Endothelial cell of umbilical vein (primary cell): Measurements from ENCODE around the gene UBR4. TPM values are rescaled to one million over a fixed set of nuclear protein-coding genes. Genes with fewer than 3 reads are reported as not detected.

ENCODE experiments used
- BruUV-seq: library from RNA; stranded (reverse); fragments of 400-500 nt; replicated peaks from 2 replicates; lab custom pipeline; 2021; lab: Mats Ljungman, UMichigan
- CTCF ChIA-PET: fragments of 300-600, 350-600 bp; sonication (Branson Sonifier 250); formaldehyde crosslinking; loops from one replicate; lab custom pipeline; 2021; ENCODE audit warnings: antibody characterized with exemption, inconsistent platforms; lab: Charles Lee
- POLR2A ChIA-PET: fragments of 300-600, 350-600 bp; sonication (Branson Sonifier 250); formaldehyde crosslinking; loops from one replicate; lab custom pipeline; 2021; ENCODE audit warnings: antibody characterized with exemption, inconsistent platforms; lab: Charles Lee
- DNase-seq: peaks from one replicate; pipeline ENCODE4 v3.0.0-alpha.2; 2011; ENCODE audit warnings: low read depth, low spot score
- FAIRE-seq: peaks from 2 replicates; lab custom pipeline; 2011; peaks lifted over from hg19 to GRCh38; lab: Jason Lieb, UNC
- H2AFZ ChIP-seq: 2 replicates; pipeline ENCODE4 v1.6.0; 2012; ENCODE audit warnings: low read depth, low read length, control low read depth, inconsistent platforms
- H3K27ac ChIP-seq: 2 replicates; pipeline ENCODE4 v1.5.1; 2011; ENCODE audit warnings: low read depth, mild to moderate bottlenecking, control low read depth, low read length, moderate library complexity; ENCODE audit not compliant: insufficient read depth
- H3K27me3 ChIP-seq, 2 experiments: 2 replicates each; pipeline versions ENCODE4 v1.6.0 to v1.6.1; 2011; ENCODE audit warnings: low read length in 2 of 2, mixed read lengths in 1 of 2; ENCODE audit not compliant: control insufficient read depth in 2 of 2, insufficient read depth in 2 of 2
- H3K36me3 ChIP-seq, 2 experiments: 2 replicates in 1 of 2; 3 replicates in 1 of 2; pipeline ENCODE4 v1.5.1; 2011; ENCODE audit warnings: low read length in 2 of 2, mild to moderate bottlenecking in 1 of 2, moderate library complexity in 1 of 2; ENCODE audit not compliant: control insufficient read depth in 2 of 2, insufficient read depth in 2 of 2; ENCODE audit errors: extremely low read depth in 1 of 2
- H3K4me1 ChIP-seq: 3 replicates; pipeline ENCODE4 v1.5.1; 2011; ENCODE audit warnings: mild to moderate bottlenecking, low read length; ENCODE audit not compliant: control insufficient read depth, insufficient read depth; ENCODE audit errors: extremely low read depth
- H3K4me2 ChIP-seq: 2 replicates; pipeline ENCODE4 v1.6.1; 2011; ENCODE audit warnings: low read length, control low read depth, mixed read lengths; ENCODE audit not compliant: insufficient read depth
- H3K4me3 ChIP-seq, 3 experiments: fragments of 200-600 bp in 1 of 3; sonication (generic), shearing (Covaris generic) in 1 of 3; replicated peaks in 1 of 3; 2 replicates each; pipeline ENCODE4 v1.5.1; 2011 to 2016; ENCODE audit warnings: control low read depth in 3 of 3, low read length in 3 of 3, mild to moderate bottlenecking in 2 of 3, inconsistent platforms in 1 of 3, low read depth in 1 of 3, moderate library complexity in 1 of 3; ENCODE audit not compliant: insufficient read depth in 1 of 3
- H3K79me2 ChIP-seq: 2 replicates; pipeline ENCODE4 v1.6.0; 2012; ENCODE audit warnings: low read length, inconsistent platforms; ENCODE audit not compliant: control insufficient read depth, insufficient read depth
- H3K9ac ChIP-seq: replicated peaks from 2 replicates; pipeline ENCODE3; 2011; ENCODE audit warnings: low read length, control low read depth; ENCODE audit not compliant: insufficient read depth; ENCODE audit errors: extremely low read depth
- H3K9me1 ChIP-seq: replicated peaks from 3 replicates; pipeline ENCODE4 v1.6.0; 2011; ENCODE audit warnings: mild to moderate bottlenecking, low read length; ENCODE audit not compliant: control insufficient read depth, insufficient read depth; ENCODE audit errors: extremely low read depth
- H3K9me3 ChIP-seq: replicated peaks from 2 replicates; pipeline ENCODE4 v1.5.1; 2012; ENCODE audit warnings: low read length, inconsistent platforms; ENCODE audit not compliant: control insufficient read depth, insufficient read depth
- H4K20me1 ChIP-seq: replicated peaks from 2 replicates; pipeline ENCODE3; 2011; ENCODE audit warnings: mild to moderate bottlenecking, low read length; ENCODE audit not compliant: control insufficient read depth, insufficient read depth; ENCODE audit errors: extremely low read depth
- EZH2 ChIP-seq: IDR thresholded peaks from 2 replicates; pipeline ENCODE4 v1.6.1; 2012; ENCODE audit warnings: borderline replicate concordance, low read depth, mild to moderate bottlenecking, moderate library complexity, low read length, inconsistent platforms; ENCODE audit not compliant: severe bottlenecking
- FOS ChIP-seq: IDR thresholded peaks from 2 replicates; pipeline ENCODE4 v1.6.1; 2011; ENCODE audit warnings: mild to moderate bottlenecking, low read length, moderate library complexity, borderline replicate concordance; ENCODE audit not compliant: insufficient read depth
- GATA2 ChIP-seq: IDR thresholded peaks from 2 replicates; pipeline ENCODE4 v1.7.0; 2011; ENCODE audit warnings: low read depth, mild to moderate bottlenecking, moderate library complexity, mixed read lengths, low read length; ENCODE audit not compliant: insufficient read length, insufficient read depth
- JUN ChIP-seq: IDR thresholded peaks from 2 replicates; pipeline ENCODE4 v1.6.1; 2011; ENCODE audit warnings: borderline replicate concordance, low read depth; ENCODE audit not compliant: insufficient read length, insufficient read depth
- MYC ChIP-seq: IDR thresholded peaks from one replicate; pipeline ENCODE4 v1.6.1; 2011; ENCODE audit warnings: mild to moderate bottlenecking, low read depth, low read length
- POLR2A ChIP-seq: IDR thresholded peaks from 2 replicates; pipeline ENCODE4 v1.6.1; 2012; ENCODE audit warnings: low read depth, mild to moderate bottlenecking, control low read depth, low read length
- POLR2AphosphoS5 ChIP-seq: IDR thresholded peaks from 2 replicates; pipeline ENCODE4 v1.6.1; 2012; ENCODE audit warnings: low read depth, mild to moderate bottlenecking, control low read depth, low read length, moderate library complexity; ENCODE audit not compliant: insufficient read depth
- dilution Hi-C: fragments of 300-500 bp; cut with MboI; formaldehyde crosslinking; loops from one replicate; pipeline ENCODE4 v1.15.0; 2019; ENCODE audit warnings: low sequenced_read_pairs; ENCODE audit not compliant: extremely low pct_ligation_motif_present
- intact Hi-C: fragments of 100-400 bp; cut with micrococcal nuclease; formaldehyde crosslinking; loops from one replicate; pipeline ENCODE4 v1.10.0; 2022
- polyA plus RNA-seq, 4 experiments: library from polyadenylated mRNA; depleted of rRNA in 3 of 4; stranded (reverse) in 3 of 4; unstranded in 1 of 4; fragments of >200 nt; gene quantifications; 2 replicates each; pipeline versions ENCODE4 v1.2.1 to v1.2.3, GENCODE V29; 2011 to 2012; ENCODE audit warnings: missing spikeins in 1 of 4
- total RNA-seq: library from RNA; stranded (reverse); gene quantifications from 2 replicates; pipeline ENCODE4 v1.2.3, GENCODE V29; 2021
- TF ChIP-seq, protein P1 (sequence below), 2 donors: IDR thresholded peaks; 1 replicate in 1 of 2; 2 replicates in 1 of 2; pipeline ENCODE4 v1.5.1; 2011; ENCODE audit warnings: low read length in 2 of 2, mild to moderate bottlenecking in 2 of 2, moderate library complexity in 2 of 2, control low read depth in 1 of 2, inconsistent platforms in 1 of 2, low read depth in 1 of 2; ENCODE audit not compliant: insufficient read depth in 1 of 2; ENCODE audit errors: extremely low read depth in 1 of 2
- TF ChIP-seq, protein P2 (sequence below): IDR thresholded peaks from 2 replicates; pipeline ENCODE4 v1.6.1; 2011; ENCODE audit not compliant: insufficient read depth, insufficient read length

The UBR4 gene
- total and polyA plus RNA-seq, 2 donors (not counting 3 experiments of a cell fraction or from before 2014, with no cell fraction given): 125 to 150 TPM

DNA sequence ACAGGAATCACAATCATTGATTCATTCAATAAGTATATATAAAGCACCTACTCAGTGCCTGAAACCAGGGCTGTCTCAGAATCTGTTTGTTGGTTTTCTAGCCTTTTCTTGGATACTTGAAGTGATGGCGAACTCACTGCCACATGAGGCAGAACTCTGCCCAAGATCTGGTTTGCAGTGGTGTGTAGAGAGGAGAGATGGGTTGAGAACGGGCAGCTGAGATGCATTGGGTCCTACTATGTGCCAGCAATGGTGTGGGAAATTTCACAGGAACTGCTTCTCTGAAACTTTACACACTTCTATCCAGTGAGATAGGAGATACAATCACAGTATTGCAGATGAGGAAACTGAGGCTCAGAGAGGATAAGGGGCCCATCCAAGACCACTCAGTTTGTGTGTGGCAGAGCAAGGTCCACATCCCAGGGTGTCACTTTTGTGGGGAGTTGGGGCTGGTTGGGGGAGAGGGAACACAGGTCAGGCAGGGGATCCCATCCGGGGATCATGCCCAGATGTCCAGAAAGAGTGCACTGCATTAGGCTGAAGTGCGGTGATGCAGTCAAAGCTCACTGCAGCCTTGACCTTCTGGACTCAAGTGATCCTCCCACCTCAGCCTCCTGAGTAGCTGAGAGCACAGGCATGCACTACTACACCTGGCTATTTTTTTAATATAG, 169.9 kb downstream of the UBR4 start:
- H3K27ac ChIP-seq: no peak overlapping the region
- no peak for FAIRE-seq
- dilution Hi-C loops: no loop called here

More for the DNA sequence above, 169.9 kb downstream of the UBR4 start:
- Histone ChIP-seq H2AFZ (no peak overlapping the region), H3K4me3 (no peak overlapping the region), H3K9me3 (no peaks in the 10 kb centered on the region), H3K27me3 (peaks cover 0 to 4% of the 10 kb centered on the region in 2 experiments), H3K9ac (no peak overlapping the region), H4K20me1 (no peaks in the 10 kb centered on the region), H3K9me1 (no peaks in the 10 kb centered on the region), H3K36me3 (no peaks in the 10 kb centered on the region), H3K79me2 (no peaks in the 10 kb centered on the region), H3K4me1 (no peaks in the 10 kb centered on the region), H3K4me2 (no peak overlapping the region)
- intact Hi-C loops: no loop called here
- CTCF ChIA-PET: interaction anchor here (1.5 kb wide), 1 partner anchor 12 kb away, joined by 4 read pairs; no protein-coding TSS in a partner anchor
- POLR2A ChIA-PET: no interaction called here
- TF ChIP-seq POLR2AphosphoS5: no peak
- TF ChIP-seq POLR2A: no peak
- TF ChIP-seq MYC: no peak
- no peak for TF ChIP-seq EZH2
- TF ChIP-seq, protein P1, sequence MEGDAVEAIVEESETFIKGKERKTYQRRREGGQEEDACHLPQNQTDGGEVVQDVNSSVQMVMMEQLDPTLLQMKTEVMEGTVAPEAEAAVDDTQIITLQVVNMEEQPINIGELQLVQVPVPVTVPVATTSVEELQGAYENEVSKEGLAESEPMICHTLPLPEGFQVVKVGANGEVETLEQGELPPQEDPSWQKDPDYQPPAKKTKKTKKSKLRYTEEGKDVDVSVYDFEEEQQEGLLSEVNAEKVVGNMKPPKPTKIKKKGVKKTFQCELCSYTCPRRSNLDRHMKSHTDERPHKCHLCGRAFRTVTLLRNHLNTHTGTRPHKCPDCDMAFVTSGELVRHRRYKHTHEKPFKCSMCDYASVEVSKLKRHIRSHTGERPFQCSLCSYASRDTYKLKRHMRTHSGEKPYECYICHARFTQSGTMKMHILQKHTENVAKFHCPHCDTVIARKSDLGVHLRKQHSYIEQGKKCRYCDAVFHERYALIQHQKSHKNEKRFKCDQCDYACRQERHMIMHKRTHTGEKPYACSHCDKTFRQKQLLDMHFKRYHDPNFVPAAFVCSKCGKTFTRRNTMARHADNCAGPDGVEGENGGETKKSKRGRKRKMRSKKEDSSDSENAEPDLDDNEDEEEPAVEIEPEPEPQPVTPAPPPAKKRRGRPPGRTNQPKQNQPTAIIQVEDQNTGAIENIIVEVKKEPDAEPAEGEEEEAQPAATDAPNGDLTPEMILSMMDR (IDR thresholded peaks at IDR 0.05; ENCODE audit: extremely low read depth in 1 of 2, insufficient read depth in 1 of 2, low read depth in 1 of 2, low read length in 2 of 2): no peak
- TF ChIP-seq FOS: no peak
- no peak for TF ChIP-seq GATA2
- TF ChIP-seq JUN: no peak
- TF ChIP-seq, protein P2, sequence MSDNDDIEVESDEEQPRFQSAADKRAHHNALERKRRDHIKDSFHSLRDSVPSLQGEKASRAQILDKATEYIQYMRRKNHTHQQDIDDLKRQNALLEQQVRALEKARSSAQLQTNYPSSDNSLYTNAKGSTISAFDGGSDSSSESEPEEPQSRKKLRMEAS: no peak
- DNase-seq: no peak
- BruUV-seq: no TSS peak
